CD4-positive, alpha-beta memory T cell (primary cell): Measurements from ENCODE around the gene SNHG17. TPM values are rescaled to one million over a fixed set of nuclear protein-coding genes. Genes with fewer than 3 reads are reported as not detected.

Experiments
- CTCF ChIA-PET: fragments of 350-600 bp; sonication (Branson Sonifier 250); formaldehyde crosslinking; loops from one replicate; lab custom pipeline; 2021; ENCODE audit warnings: inconsistent platforms; ENCODE audit not compliant: partially characterized antibody; lab: Charles Lee
- POLR2A ChIA-PET: fragments of 350-600 bp; sonication (Branson Sonifier 250); formaldehyde crosslinking; loops from one replicate; lab custom pipeline; 2021; ENCODE audit not compliant: partially characterized antibody; lab: Charles Lee
- DNase-seq, 5 donors: peaks; one replicate each; pipeline versions ENCODE4 v3.0.0 to v3.0.0-alpha.2; 2020 to 2022; ENCODE audit warnings: mixed read lengths in 1 of 5
- H3K27ac ChIP-seq: one replicate; pipeline ENCODE4 v1.7.0; 2013; ENCODE audit warnings: low read depth, low read length
- H3K27me3 ChIP-seq: 2 replicates; pipeline ENCODE4 v1.7.0; 2013; ENCODE audit warnings: mild to moderate bottlenecking, low read length, moderate library complexity; ENCODE audit not compliant: insufficient read depth
- H3K36me3 ChIP-seq: 2 replicates; pipeline ENCODE4 v1.7.0; 2013; ENCODE audit warnings: mild to moderate bottlenecking, low read length, moderate library complexity; ENCODE audit not compliant: insufficient read depth
- H3K4me1 ChIP-seq: 2 replicates; pipeline ENCODE4 v1.7.0; 2013; ENCODE audit warnings: mild to moderate bottlenecking, low read length, moderate library complexity; ENCODE audit not compliant: insufficient read depth
- H3K4me3 ChIP-seq, 2 donors: one replicate each; pipeline ENCODE4 v1.7.0; 2013; ENCODE audit warnings: low read length in 2 of 2, mild to moderate bottlenecking in 1 of 2
- H3K9me3 ChIP-seq, 2 donors: one replicate each; pipeline ENCODE4 v1.7.0; 2013; ENCODE audit warnings: low read length in 2 of 2, control low read depth in 1 of 2; ENCODE audit not compliant: control insufficient read depth in 1 of 2
- H3K27ac Mint-ChIP-seq, 7 donors: one replicate each; pipeline ENCODE4 v1.8.0; 2020 to 2021; ENCODE audit warnings: mixed read lengths in 7 of 7, mild to moderate bottlenecking in 6 of 7, inconsistent platforms in 3 of 7, moderate library complexity in 3 of 7
- H3K27me3 Mint-ChIP-seq, 2 donors: one replicate each; pipeline ENCODE4 v1.8.0; 2020 to 2021; ENCODE audit warnings: mixed read lengths in 2 of 2
- H3K36me3 Mint-ChIP-seq, 2 donors: one replicate each; pipeline ENCODE4 v1.8.0; 2020 to 2021; ENCODE audit warnings: mixed read lengths in 2 of 2, inconsistent platforms in 1 of 2, mild to moderate bottlenecking in 1 of 2
- H3K4me1 Mint-ChIP-seq, 4 donors: one replicate each; pipeline ENCODE4 v1.8.0; 2020 to 2021; ENCODE audit warnings: mixed read lengths in 4 of 4, mild to moderate bottlenecking in 1 of 4
- H3K4me3 Mint-ChIP-seq, 8 donors: one replicate each; pipeline ENCODE4 v1.8.0; 2020 to 2021; ENCODE audit warnings: mixed read lengths in 8 of 8, mild to moderate bottlenecking in 7 of 8, moderate library complexity in 6 of 8, inconsistent platforms in 3 of 8
- H3K9me3 Mint-ChIP-seq, 8 donors: one replicate each; pipeline ENCODE4 v1.8.0; 2020 to 2021; ENCODE audit warnings: mixed read lengths in 8 of 8, mild to moderate bottlenecking in 5 of 8, inconsistent platforms in 3 of 8, moderate library complexity in 1 of 8
- intact Hi-C: fragments of 100-400 bp; cut with micrococcal nuclease; formaldehyde crosslinking; loops from one replicate; pipeline ENCODE4 v1.15.1; 2023
- polyA plus RNA-seq, 2 donors: library from polyadenylated mRNA; unstranded; fragments of 300-500 nt; fragmentation: Illumina TruSeq; gene quantifications; one replicate each; pipeline ENCODE4 v1.2.3, GENCODE V29; 2021
- total RNA-seq, 2 experiments: library from RNA; stranded (reverse); gene quantifications; one replicate each; pipeline ENCODE4 v1.2.3, GENCODE V29; 2021

The SNHG17 gene
- total RNA-seq (10 to 100 TPM; 46.0 to 49.8 TPM), polyA plus RNA-seq (100 to 1,000 TPM in 1 of 2 donors, 10 to 100 TPM in 1; 43.7 to 109 TPM)

DNA sequence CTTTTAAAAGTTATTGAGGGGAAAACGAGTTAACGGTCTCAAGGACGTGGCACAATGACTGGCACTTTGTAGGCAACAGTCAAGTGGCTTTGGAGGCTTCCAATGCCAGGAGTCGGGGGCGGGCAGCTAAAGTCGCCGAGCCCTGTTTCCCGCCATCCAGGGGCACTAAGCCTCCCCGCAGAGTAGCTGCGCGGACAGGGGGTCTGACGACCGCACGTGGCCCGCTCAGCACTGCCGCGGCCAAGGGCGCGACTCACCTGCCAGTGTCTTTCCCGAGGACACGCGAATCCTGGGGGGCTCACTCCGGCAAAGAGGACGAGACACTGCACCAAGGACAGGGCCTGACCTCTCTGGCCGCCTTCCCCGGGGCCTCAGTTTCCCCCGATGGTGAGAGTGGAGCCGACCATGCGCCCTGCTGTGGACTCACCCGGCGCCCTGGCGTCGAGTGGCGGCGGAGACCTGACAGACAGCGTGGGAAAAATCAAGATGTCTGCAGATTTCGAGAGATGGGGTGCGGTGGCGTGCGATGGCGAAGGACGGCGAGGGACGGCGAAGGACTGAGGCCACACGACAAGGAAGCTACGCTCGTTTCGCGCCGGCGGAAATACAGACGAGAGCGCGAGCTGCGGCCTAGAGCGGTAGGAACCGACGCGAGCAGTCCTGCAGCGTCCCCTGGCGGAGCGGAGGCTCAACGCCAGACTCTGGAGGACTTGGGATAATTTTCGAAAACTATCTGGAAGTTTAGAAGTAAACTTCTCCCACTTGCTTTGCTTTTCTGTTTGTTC lies at the start of gene SNHG17:
TSS of gene SNHG17 (minus strand) at position 559 of the 785 bp plus-strand sequence.
- peak within 1 kb of the TSS; percentile 75 for H3K27ac ChIP-seq
- intact Hi-C loops = loop anchor here (1.0 kb wide), 2 partner anchors 11 to 37 kb away; partner anchors contain the start of gene RALGAPB
- peak within 1 kb of the TSS; percentile 64 to 88 for H3K4me3 ChIP-seq
- H3K9me3 ChIP-seq = no peaks in the 10 kb centered on the region
- Mint-ChIP-seq H3K9me3 (peaks cover 0 to 2% (median 0%) of the 10 kb centered on the region in 8 donors), H3K4me1 (peaks cover 20 to 49% (median 37%) of the 10 kb centered on the region in 4 donors), H3K27me3 (peaks cover 2 to 6% of the 10 kb centered on the region in 2 donors), H3K4me3 (peak within 1 kb of the TSS; percentile 91 to 97 (median 94)), H3K36me3 (peaks cover 27 to 45% of the 10 kb centered on the region in 2 donors), H3K27ac (peak within 1 kb of the TSS; percentile 95 to 98 (median 96))
- H3K4me1 ChIP-seq = peaks cover 30% of the 10 kb centered on the region
- ChIA-PET POLR2A (interaction anchor here (0.7 to 5.2 kb wide), 7 partner anchors 9 to 527 kb away, joined by 3 to 170 read pairs (median 3); partner anchors contain the start of genes DHX35 and RALGAPB), CTCF (interaction anchor here (0.8 to 5.8 kb wide), 15 partner anchors 9 to 80 kb away, joined by 3 to 105 read pairs (median 4); partner anchors contain the start of gene RALGAPB)
- no peaks in the 10 kb centered on the region for H3K27me3 ChIP-seq
- H3K36me3 ChIP-seq = peaks cover 24% of the 10 kb centered on the region
- DNase-seq = peak; percentile 86 to 90 (median 87)

DNA sequence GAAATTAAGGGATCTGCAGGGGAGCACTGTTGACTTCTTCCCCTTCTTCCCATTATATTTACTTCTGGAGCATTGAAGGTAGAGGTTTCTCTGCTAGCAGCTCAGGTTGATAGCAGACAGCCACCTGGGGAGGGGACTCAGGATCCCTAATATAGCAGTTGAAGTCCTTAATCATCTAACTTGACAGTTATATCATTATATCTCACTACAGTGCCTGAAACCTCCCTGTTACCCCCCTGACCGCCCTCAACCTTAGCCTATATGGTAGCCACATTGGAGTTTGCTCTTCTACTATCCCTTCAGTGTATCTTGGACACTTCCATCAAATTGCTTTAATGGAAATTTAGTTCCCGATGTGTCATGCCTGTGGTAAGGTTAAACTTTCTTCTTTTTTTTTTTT lies 44.5 kb upstream of the SNHG17 start:
- H3K27ac ChIP-seq = no peak overlapping the region
- H3K27me3 Mint-ChIP-seq = no peaks in the 10 kb centered on the region
- peaks cover 37 to 71% (median 61%) of the 10 kb centered on the region in 4 donors for H3K4me1 Mint-ChIP-seq
- DNase-seq = no peak
- no peak overlapping the region for H3K4me3 Mint-ChIP-seq
- H3K27ac Mint-ChIP-seq = no peak overlapping the region
- ChIA-PET CTCF (interaction anchor here (0.9 to 1.2 kb wide), 3 partner anchors 11 to 45 kb away, joined by 3 to 4 read pairs (median 3); partner anchors contain the start of gene SNHG17), POLR2A (interaction anchor here (1.2 kb wide), 1 partner anchor 34 kb away, joined by 3 read pairs; no protein-coding TSS in a partner anchor)
- H3K9me3 Mint-ChIP-seq = no peaks in the 10 kb centered on the region
- intact Hi-C loops = no loop called here
- no peaks in the 10 kb centered on the region for H3K36me3 ChIP-seq
- H3K36me3 Mint-ChIP-seq = peaks cover 16 to 25% of the 10 kb centered on the region in 2 donors
- no peaks in the 10 kb centered on the region for H3K9me3 ChIP-seq
- no peaks in the 10 kb centered on the region for H3K27me3 ChIP-seq
- H3K4me3 ChIP-seq = no peak overlapping the region
- peaks cover 49% of the 10 kb centered on the region for H3K4me1 ChIP-seq

DNA sequence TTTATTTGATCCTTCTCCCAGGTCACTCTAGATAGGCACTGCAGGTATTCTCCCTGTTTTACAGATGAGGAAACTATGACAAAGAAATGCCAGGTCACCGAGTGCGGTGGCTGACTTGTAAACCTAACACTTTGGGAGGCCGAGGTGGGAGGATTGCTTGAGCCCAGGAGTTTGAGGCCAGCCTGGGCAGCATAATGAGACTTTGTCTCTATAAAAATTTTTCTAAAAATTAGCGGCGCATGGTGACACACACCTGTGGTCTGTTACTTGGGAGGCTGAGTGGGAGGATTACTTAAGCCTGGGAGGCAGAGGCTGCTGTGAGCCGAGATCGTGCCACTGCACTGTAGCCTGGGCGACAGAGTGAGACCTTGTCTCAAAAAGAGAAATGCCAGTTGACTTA lies 42.6 kb upstream of the SNHG17 start:
- Histone ChIP-seq H3K27ac (no peak overlapping the region), H3K4me3 (no peak overlapping the region), H3K9me3 (no peaks in the 10 kb centered on the region), H3K27me3 (no peaks in the 10 kb centered on the region), H3K36me3 (no peaks in the 10 kb centered on the region), H3K4me1 (peaks cover 52% of the 10 kb centered on the region)
- Mint-ChIP-seq H3K27ac (peak overlapping the region in 1 of 7 donors; percentile 5), H3K36me3 (peaks cover 19 to 21% of the 10 kb centered on the region in 2 donors), H3K9me3 (no peaks in the 10 kb centered on the region), H3K4me3 (no peak overlapping the region), H3K4me1 (peaks cover 46 to 75% (median 63%) of the 10 kb centered on the region in 4 donors), H3K27me3 (no peaks in the 10 kb centered on the region)
- ChIA-PET POLR2A (interaction anchor here (0.6 kb wide), 1 partner anchor 24 kb away, joined by 3 read pairs; no protein-coding TSS in a partner anchor), CTCF (interaction anchor here (0.6 kb wide), 1 partner anchor 1156 kb away, joined by 4 read pairs; no protein-coding TSS in a partner anchor)
- no peak for DNase-seq
- intact Hi-C loops = no loop called here

DNA sequence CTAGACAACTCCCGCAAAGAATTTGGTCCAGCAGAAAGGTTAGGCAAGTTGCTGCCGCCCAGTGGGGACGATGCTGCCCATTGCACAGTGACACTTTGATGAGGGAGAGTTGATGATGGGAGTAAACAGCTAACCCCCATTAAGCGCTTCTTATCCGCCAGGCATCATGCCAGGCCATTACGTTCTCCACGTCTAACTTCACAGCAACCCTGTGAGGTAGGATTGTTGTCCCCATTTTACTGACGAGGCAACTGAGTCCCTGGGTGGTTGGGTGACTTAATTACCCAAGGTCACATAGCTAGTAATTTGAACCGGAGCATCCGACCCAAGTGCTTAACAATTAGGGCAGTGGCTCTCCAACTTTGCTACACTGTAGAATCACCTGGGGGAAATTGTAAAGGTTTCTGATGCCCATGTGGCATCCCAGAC lies 38.3 kb upstream of the SNHG17 start:
- H3K4me3 ChIP-seq = peak overlapping the region; percentile 71 to 75
- peaks cover 8 to 10% of the 10 kb centered on the region in 2 donors for H3K36me3 Mint-ChIP-seq
- H3K4me1 ChIP-seq = peaks cover 51% of the 10 kb centered on the region
- CTCF ChIA-PET = interaction anchor here (0.9 to 4.6 kb wide), 7 partner anchors 11 to 42 kb away, joined by 3 to 49 read pairs (median 4); partner anchors contain the start of gene SNHG17
- POLR2A ChIA-PET = interaction anchor here (1.3 to 5.4 kb wide), 9 partner anchors 11 to 489 kb away, joined by 3 to 62 read pairs (median 6); partner anchors contain the start of genes ADIG, DHX35, RPRD1B and SNHG17
- H3K9me3 ChIP-seq = no peaks in the 10 kb centered on the region
- H3K4me3 Mint-ChIP-seq = peak overlapping the region; percentile 86 to 91 (median 87)
- no peaks in the 10 kb centered on the region for H3K27me3 ChIP-seq
- peak in 1 of 5 donors; percentile 41 for DNase-seq
- H3K4me1 Mint-ChIP-seq = peaks cover 39 to 62% (median 52%) of the 10 kb centered on the region in 4 donors
- peak overlapping the region; percentile 88 for H3K27ac ChIP-seq
- peak overlapping the region; percentile 54 to 91 (median 86) for H3K27ac Mint-ChIP-seq
- H3K9me3 Mint-ChIP-seq = no peaks in the 10 kb centered on the region
- intact Hi-C loops = loop anchor here (2.0 kb wide), 1 partner anchor 453 kb away; the partner anchor contains the start of gene FAM83D
- no peaks in the 10 kb centered on the region for H3K27me3 Mint-ChIP-seq
- no peaks in the 10 kb centered on the region for H3K36me3 ChIP-seq

DNA sequence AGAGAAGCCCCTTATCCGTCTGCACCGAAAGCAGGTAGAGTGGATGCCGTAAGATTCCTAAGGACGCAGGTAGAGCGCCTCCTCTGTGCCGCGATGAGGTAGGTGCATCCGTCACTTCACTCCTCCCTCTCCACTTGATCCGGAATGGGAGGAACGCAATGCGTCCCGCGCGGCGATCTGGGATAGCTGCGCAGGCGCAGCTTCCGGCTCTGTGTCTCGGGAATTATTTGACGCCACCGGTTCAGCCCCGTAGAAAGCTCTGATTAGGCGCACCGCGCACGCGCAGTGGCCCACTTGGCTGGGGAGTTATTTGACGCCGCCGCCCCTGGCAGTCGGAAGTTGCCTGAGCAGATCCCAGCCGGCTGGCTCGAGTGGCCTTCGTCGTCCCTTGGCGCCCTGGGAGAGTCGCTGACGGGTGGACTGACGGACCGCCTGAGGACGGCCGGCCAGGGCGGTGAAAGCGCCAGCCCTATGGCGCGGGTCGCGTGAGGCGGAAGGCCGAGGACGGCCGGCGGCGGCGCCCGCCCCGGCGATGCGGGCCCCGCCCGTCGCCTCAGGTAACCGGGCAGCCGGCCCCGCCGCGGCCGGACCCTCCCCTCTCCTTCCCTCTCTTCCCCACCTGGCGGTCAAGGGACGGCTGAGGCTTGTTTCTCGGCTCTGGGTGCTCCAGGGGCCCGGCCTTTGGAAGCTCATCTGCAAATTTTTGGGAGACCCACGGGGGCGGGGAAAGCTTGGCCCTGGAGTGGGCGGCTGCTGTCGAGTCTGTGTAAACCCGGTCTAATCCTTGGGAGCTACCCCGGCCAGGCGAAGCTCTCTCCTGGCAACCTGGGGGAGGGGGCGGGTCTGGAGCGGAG lies 37.6 kb upstream of the SNHG17 start, which contains the start of gene RALGAPB:
TSS of gene RALGAPB (plus strand) at position 331 of the 854 bp plus-strand sequence. CDS start 15,590 bp downstream, outside the sequence.
- Histone ChIP-seq H3K27ac (peak within 1 kb of the TSS; percentile 88), H3K4me3 (peak within 1 kb of the TSS; percentile 71 to 75), H3K36me3 (no peaks in the 10 kb centered on the region), H3K4me1 (peaks cover 51% of the 10 kb centered on the region), H3K9me3 (no peaks in the 10 kb centered on the region), H3K27me3 (no peaks in the 10 kb centered on the region)
- Mint-ChIP-seq H3K9me3 (no peaks in the 10 kb centered on the region), H3K27ac (peak within 1 kb of the TSS; percentile 86 to 98 (median 94)), H3K4me3 (peak within 1 kb of the TSS; percentile 87 to 92 (median 90)), H3K27me3 (no peaks in the 10 kb centered on the region), H3K36me3 (peaks cover 8 to 10% of the 10 kb centered on the region in 2 donors), H3K4me1 (peaks cover 37 to 59% (median 48%) of the 10 kb centered on the region in 4 donors)
- ChIA-PET POLR2A (interaction anchor here (1.3 to 5.4 kb wide), 12 partner anchors 8 to 490 kb away, joined by 3 to 62 read pairs (median 5); partner anchors contain the start of genes ADIG, DHX35, RPRD1B and SNHG17), CTCF (interaction anchor here (0.9 to 4.6 kb wide), 11 partner anchors 12 to 489 kb away, joined by 3 to 49 read pairs (median 4); partner anchors contain the start of genes DHX35 and SNHG17)
- intact Hi-C loops = loop anchor here (1.0 to 2.0 kb wide), 4 partner anchors 26 to 454 kb away; partner anchors contain the start of genes ACTR5, FAM83D and SNHG17
- DNase-seq = peak; percentile 98 to 99 (median 98)
